Measurements from ENCODE around the gene CPED1. TPM values are rescaled to one million over a fixed set of nuclear protein-coding genes. Genes with fewer than 3 reads are reported as not detected.
"Not testable (repeated sequence)": the region's sequence is repeated elsewhere in the genome, so short reads cannot be mapped to it uniquely, and the experiment has no call there.

Gene CPED1
- total RNA-seq, 3 donors from 2014 or later (not counting 1 experiment from before 2014, with no cell fraction given), result 0.50 to 1.3 (median 0.96) TPM

DNA sequence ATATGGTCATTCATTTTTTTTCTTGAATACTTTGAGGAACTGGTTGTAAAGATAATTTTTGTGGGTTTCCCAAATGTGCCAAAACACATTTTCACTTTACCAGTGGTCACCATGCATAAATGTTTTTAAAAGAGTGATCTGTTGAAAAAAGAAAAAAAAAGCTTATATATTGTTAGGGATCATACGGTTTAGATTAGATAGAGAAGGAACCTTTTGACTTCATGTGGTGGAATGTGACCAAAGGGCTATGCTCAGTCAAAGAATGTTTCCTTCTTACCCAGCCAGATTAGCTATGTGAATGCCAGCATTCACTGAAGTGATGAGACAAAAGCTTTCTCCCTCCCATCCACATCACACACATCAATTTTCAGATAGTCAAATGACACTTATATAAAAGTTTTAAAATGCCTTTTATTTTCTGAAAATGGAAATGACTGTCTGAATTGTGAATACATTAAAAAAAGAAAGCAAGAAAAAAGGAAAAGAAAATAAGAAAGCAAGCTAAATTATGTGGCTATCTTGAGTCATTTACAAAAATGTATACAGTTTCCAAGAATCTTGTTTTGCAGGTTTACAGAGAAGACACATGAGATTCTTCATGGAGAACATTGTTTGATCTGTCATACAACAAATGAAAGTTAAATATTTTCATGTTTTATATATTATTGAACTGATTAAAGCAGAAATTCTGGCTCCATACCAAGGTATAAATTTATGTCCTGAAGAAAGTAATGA, 8.6 kb upstream of the CPED1 start:
- peaks cover 6 to 8% of the 10 kb centered on the region in 2 donors for H3K27me3 Mint-ChIP-seq (ENCODE audit: low read depth in 2 of 2)

DNA sequence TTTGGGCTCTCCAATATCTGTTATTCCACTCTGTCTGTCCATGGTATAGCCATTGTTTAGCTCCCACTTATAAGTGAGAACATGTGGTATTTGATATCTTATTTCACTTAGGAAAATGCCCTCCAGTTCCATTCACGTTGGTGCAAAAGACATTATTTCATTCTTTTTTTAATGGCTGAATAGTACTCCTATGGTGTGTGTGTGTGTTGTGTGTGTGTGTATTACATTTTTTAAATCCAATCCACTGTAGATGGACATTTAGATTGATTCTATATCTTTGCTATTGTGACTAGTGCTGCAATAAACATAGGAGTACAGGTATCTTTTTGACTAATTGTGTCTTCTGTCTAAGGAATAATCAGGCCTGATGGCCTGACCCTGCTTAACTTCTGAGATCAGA, 7.4 kb upstream of the CPED1 start:
- H3K27ac Mint-ChIP-seq, result no peak overlapping the region

More for the DNA sequence above, 8.6 kb upstream of the CPED1 start:
- intact Hi-C loops (cut with micrococcal nuclease), result loop anchor here (10.0 kb wide), 2 partner anchors 55 to 565 kb away; no protein-coding TSS in a partner anchor
- no peak for DNase-seq
- Mint-ChIP-seq H3K36me3 (peaks cover under 1% of the 10 kb centered on the region), H3K4me3 (no peak overlapping the region), H3K27ac (no peak overlapping the region), H3K9me3 (no peaks in the 10 kb centered on the region), H3K4me1 (no peaks in the 10 kb centered on the region)
- ATAC-seq, result no peak
- no peaks in the 10 kb centered on the region for H3K4me1 ChIP-seq (ENCODE audit: control insufficient read depth, insufficient read depth, low read length)
- H3K36me3 ChIP-seq (ENCODE audit: control insufficient read depth, insufficient read depth, low read length), result peaks cover 21% of the 10 kb centered on the region
- H3K4me3 ChIP-seq (ENCODE audit: low read length), result no peak overlapping the region
- no peaks in the 10 kb centered on the region for H3K9me3 ChIP-seq (ENCODE audit: control insufficient read depth, insufficient read depth, low read length)
- 8% methylated on average over 1 of the region's 1 CpG for WGBS (ENCODE audit: insufficient coverage)
- H3K27ac ChIP-seq (ENCODE audit: low read length), result no peak overlapping the region
- TF ChIP-seq, protein P1, sequence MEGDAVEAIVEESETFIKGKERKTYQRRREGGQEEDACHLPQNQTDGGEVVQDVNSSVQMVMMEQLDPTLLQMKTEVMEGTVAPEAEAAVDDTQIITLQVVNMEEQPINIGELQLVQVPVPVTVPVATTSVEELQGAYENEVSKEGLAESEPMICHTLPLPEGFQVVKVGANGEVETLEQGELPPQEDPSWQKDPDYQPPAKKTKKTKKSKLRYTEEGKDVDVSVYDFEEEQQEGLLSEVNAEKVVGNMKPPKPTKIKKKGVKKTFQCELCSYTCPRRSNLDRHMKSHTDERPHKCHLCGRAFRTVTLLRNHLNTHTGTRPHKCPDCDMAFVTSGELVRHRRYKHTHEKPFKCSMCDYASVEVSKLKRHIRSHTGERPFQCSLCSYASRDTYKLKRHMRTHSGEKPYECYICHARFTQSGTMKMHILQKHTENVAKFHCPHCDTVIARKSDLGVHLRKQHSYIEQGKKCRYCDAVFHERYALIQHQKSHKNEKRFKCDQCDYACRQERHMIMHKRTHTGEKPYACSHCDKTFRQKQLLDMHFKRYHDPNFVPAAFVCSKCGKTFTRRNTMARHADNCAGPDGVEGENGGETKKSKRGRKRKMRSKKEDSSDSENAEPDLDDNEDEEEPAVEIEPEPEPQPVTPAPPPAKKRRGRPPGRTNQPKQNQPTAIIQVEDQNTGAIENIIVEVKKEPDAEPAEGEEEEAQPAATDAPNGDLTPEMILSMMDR (IDR thresholded peaks at IDR 0.05), result no peak
- H3K27me3 ChIP-seq (ENCODE audit: control insufficient read depth, insufficient read depth, low read length), result no peaks in the 10 kb centered on the region

GRCh38 chr7:120981888-120982615, 6.5 kb upstream of the CPED1 start:
- peaks cover 13 to 14% of the 10 kb centered on the region in 2 donors for H3K27me3 Mint-ChIP-seq (ENCODE audit: low read depth in 2 of 2)
- no peak for ATAC-seq
- no peak overlapping the region for H3K4me3 ChIP-seq (ENCODE audit: low read length)
- no peak overlapping the region for H3K27ac ChIP-seq (ENCODE audit: low read length)
- DNase-seq, result no peak
- H3K4me1 ChIP-seq (ENCODE audit: control insufficient read depth, insufficient read depth, low read length), result no peaks in the 10 kb centered on the region
- H3K36me3 Mint-ChIP-seq, result no peaks in the 10 kb centered on the region
- no peak overlapping the region for H3K4me3 Mint-ChIP-seq
- H3K27ac Mint-ChIP-seq, result no peak overlapping the region
- H3K4me1 Mint-ChIP-seq, result no peaks in the 10 kb centered on the region
- WGBS (ENCODE audit: insufficient coverage), result 43% methylated on average over 4 of the region's 4 CpGs
- H3K27me3 ChIP-seq (ENCODE audit: control insufficient read depth, insufficient read depth, low read length), result no peaks in the 10 kb centered on the region
- TF ChIP-seq, protein P1 (IDR thresholded peaks at IDR 0.05), result no peak
- intact Hi-C loops (cut with micrococcal nuclease), result loop anchor here (10.0 kb wide), 2 partner anchors 57 to 563 kb away; no protein-coding TSS in a partner anchor
- no peaks in the 10 kb centered on the region for H3K9me3 Mint-ChIP-seq
- H3K9me3 ChIP-seq (ENCODE audit: control insufficient read depth, insufficient read depth, low read length), result no peaks in the 10 kb centered on the region
- no peaks in the 10 kb centered on the region for H3K36me3 ChIP-seq (ENCODE audit: control insufficient read depth, insufficient read depth, low read length)

More for the DNA sequence above, 7.4 kb upstream of the CPED1 start:
- peaks cover 11 to 12% of the 10 kb centered on the region in 2 donors for H3K27me3 Mint-ChIP-seq (ENCODE audit: low read depth in 2 of 2)
- H3K9me3 Mint-ChIP-seq, result no peaks in the 10 kb centered on the region
- Histone ChIP-seq H3K9me3 (ENCODE audit: control insufficient read depth, insufficient read depth, low read length) (no peaks in the 10 kb centered on the region), H3K4me3 (ENCODE audit: low read length) (no peak overlapping the region), H3K4me1 (ENCODE audit: control insufficient read depth, insufficient read depth, low read length) (no peaks in the 10 kb centered on the region), H3K27me3 (ENCODE audit: control insufficient read depth, insufficient read depth, low read length) (no peaks in the 10 kb centered on the region), H3K36me3 (ENCODE audit: control insufficient read depth, insufficient read depth, low read length) (peaks cover 9% of the 10 kb centered on the region), H3K27ac (ENCODE audit: low read length) (no peak overlapping the region)
- ATAC-seq, result no peak
- intact Hi-C loops (cut with micrococcal nuclease), result loop anchor here (10.0 kb wide), 2 partner anchors 56 to 564 kb away; no protein-coding TSS in a partner anchor
- no peak overlapping the region for H3K4me3 Mint-ChIP-seq
- TF ChIP-seq, protein P1 (IDR thresholded peaks at IDR 0.05), result no peak
- no peaks in the 10 kb centered on the region for H3K4me1 Mint-ChIP-seq
- DNase-seq, result no peak
- WGBS (ENCODE audit: insufficient coverage), result no CpG with 5 or more reads among the region's 1 CpG
- H3K36me3 Mint-ChIP-seq, result no peaks in the 10 kb centered on the region

DNA sequence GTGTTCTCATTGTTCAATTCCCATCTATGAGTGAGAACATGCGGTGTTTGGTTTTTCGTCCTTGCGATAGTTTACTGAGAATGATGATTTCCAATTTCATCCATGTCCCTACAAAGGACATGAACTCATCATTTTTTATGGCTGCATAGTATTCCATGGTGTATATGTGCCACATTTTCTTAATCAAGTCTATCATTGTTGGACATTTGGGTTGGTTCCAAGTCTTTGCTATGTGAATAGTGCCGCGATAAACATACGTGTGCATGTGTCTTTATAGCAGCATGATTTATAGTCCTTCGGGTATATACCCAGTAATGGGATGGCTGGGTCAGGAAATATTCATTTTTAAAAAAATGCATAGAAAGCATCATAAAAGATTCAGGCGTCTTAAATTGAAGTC, 4.9 kb upstream of the CPED1 start:
- not testable (repeated sequence) for H3K9me3 Mint-ChIP-seq; H3K4me3 Mint-ChIP-seq; H3K27me3 ChIP-seq (ENCODE audit: control insufficient read depth, insufficient read depth, low read length); H3K27ac ChIP-seq (ENCODE audit: low read length); DNase-seq; H3K27ac Mint-ChIP-seq; H3K36me3 Mint-ChIP-seq; H3K36me3 ChIP-seq (ENCODE audit: control insufficient read depth, insufficient read depth, low read length); ATAC-seq; H3K4me3 ChIP-seq (ENCODE audit: low read length); H3K9me3 ChIP-seq (ENCODE audit: control insufficient read depth, insufficient read depth, low read length)
- H3K4me1 ChIP-seq (ENCODE audit: control insufficient read depth, insufficient read depth, low read length), result peaks cover 12% of the 10 kb centered on the region
- intact Hi-C loops (cut with micrococcal nuclease), result loop anchor here (10.0 kb wide), 2 partner anchors 59 to 561 kb away; no protein-coding TSS in a partner anchor
- Mint-ChIP-seq H3K27me3 (ENCODE audit: low read depth in 2 of 2) (peaks cover 17 to 24% of the 10 kb centered on the region in 2 donors), H3K4me1 (peaks cover 13 to 14% of the 10 kb centered on the region in 2 donors)
- 97% methylated on average over 5 of the region's 8 CpGs for WGBS (ENCODE audit: insufficient coverage)

All from natural killer cell (primary cell).